WERI-Rb-1 (cell line): ENCODE measurements around the gene CDH23.

Experiments
- DNase-seq: peaks from one replicate; pipeline ENCODE4 v3.0.0-alpha.2; 2020
- H3K27ac ChIP-seq: fragments of 250-450 bp; sonication (Bioruptor Pico); 2 replicates; pipeline ENCODE4 v1.5.1; 2020; ENCODE audit warnings: mild to moderate bottlenecking, moderate library complexity
- H3K27me3 ChIP-seq: fragments of 250-450 bp; sonication (Bioruptor Pico); 2 replicates; pipeline ENCODE4 v1.5.1; 2021; ENCODE audit warnings: mild to moderate bottlenecking, low read depth, moderate library complexity; ENCODE audit not compliant: insufficient read depth, severe bottlenecking
- H3K36me3 ChIP-seq: fragments of 250-450 bp; sonication (Bioruptor Pico); 2 replicates; pipeline ENCODE4 v1.5.1; 2020; ENCODE audit warnings: mild to moderate bottlenecking, moderate library complexity
- H3K4me3 ChIP-seq: 2 replicates; pipeline ENCODE4 v1.5.1; 2011; ENCODE audit warnings: low read depth, mild to moderate bottlenecking, control low read depth, low read length
- H3K9me3 ChIP-seq: fragments of 250-450 bp; sonication (Bioruptor Pico); 2 replicates; pipeline ENCODE4 v1.5.1; 2021; ENCODE audit warnings: mild to moderate bottlenecking, moderate library complexity; ENCODE audit not compliant: severe bottlenecking
- CTCF ChIP-seq: IDR thresholded peaks from 2 replicates; pipeline ENCODE4 v1.5.1; 2011; ENCODE audit warnings: low read depth, mild to moderate bottlenecking, control low read depth, inconsistent platforms, low read length

The CDH23 gene

DNA sequence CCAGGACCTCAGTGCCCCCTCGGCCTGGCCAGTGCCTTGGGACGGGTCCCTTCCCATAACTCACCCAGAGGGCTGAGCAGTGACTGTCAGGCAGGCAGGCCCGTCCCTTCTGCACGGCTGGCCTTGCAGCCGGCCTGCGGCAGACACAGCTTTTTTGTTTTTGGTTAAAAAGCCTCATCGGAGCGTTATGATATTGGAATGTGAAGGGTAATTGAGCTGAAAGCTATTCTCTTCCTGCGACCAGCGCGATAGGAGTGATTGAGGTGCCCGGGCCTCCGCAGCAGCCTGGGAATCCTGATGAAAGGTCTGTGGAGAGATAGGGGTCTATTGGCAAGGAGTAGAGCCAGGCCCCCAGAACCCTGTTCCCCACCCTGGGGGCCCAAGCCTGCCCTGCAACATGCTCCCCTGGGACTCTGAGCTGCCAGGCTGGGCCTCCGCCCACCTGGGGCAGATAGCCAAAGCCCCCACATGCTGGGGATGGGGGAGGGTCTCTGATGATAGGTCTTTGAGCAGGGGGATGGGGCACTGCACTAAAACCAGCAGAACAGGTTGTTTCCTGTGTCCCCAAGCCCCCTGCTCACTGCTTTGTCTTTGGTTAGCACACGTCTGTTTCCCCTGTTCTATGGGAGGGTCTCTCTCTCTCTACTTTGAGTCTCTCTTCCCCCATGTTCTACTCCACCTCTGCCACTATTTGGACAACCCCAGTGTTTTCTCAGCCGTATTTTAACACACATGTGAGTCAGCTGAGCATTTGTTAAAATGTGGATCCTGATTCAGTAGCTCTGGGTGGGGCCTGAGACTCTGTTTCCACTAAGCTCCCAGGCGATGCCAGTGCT lies 131.9 kb downstream of the CDH23 start:
- Histone ChIP-seq H3K36me3 (peaks cover 48% of the 10 kb centered on the region), H3K9me3 (no peaks in the 10 kb centered on the region), H3K27ac (peak overlapping the region; percentile 89), H3K4me3 (no peak overlapping the region), H3K27me3 (no peaks in the 10 kb centered on the region)
- no peak for TF ChIP-seq CTCF
- DNase-seq, result no peak

DNA sequence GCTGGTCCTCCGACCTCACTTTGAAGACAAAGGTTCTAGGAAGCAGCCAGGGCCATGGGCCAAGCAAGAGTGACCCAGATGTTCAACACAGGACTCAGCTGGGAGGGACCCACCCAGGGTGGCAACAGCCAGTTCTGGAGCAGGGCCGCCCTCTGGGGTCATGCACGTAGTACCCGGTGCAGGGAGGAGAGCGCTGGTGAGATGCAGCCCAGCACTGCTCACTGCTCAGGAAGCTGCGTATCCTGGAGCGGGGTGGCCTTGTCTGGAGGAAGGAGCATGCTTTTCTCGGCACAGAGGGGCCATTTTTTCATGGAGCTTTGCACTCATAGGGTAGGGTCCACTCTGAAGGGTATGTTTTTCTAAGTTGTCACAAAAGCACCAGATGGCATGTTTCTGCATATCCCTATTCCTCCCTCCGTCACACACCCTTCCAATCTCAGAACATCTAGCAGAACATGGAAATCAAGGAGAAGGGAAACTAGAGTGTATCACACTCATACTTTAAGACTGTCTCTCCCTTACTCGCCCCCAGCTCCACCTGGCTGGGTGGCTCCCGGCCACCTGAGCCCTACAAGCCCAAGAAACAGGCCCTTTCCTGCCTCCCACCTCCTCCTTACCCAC lies 132.6 kb downstream of the CDH23 start:
- DNase-seq, result no peak

GRCh38 chr10:71530781-71531180 lies 134.1 kb downstream of the CDH23 start:
- Histone ChIP-seq H3K27ac (peak overlapping the region; percentile 89), H3K36me3 (peaks cover 53% of the 10 kb centered on the region), H3K27me3 (no peaks in the 10 kb centered on the region), H3K4me3 (no peak overlapping the region), H3K9me3 (no peaks in the 10 kb centered on the region)
- no peak for TF ChIP-seq CTCF
- no peak for DNase-seq

More for the DNA sequence above, 132.6 kb downstream of the CDH23 start:
- Histone ChIP-seq H3K27ac (peak overlapping the region; percentile 89), H3K27me3 (no peaks in the 10 kb centered on the region), H3K4me3 (no peak overlapping the region), H3K36me3 (peaks cover 43% of the 10 kb centered on the region), H3K9me3 (no peaks in the 10 kb centered on the region)
- TF ChIP-seq CTCF, result no peak

DNA sequence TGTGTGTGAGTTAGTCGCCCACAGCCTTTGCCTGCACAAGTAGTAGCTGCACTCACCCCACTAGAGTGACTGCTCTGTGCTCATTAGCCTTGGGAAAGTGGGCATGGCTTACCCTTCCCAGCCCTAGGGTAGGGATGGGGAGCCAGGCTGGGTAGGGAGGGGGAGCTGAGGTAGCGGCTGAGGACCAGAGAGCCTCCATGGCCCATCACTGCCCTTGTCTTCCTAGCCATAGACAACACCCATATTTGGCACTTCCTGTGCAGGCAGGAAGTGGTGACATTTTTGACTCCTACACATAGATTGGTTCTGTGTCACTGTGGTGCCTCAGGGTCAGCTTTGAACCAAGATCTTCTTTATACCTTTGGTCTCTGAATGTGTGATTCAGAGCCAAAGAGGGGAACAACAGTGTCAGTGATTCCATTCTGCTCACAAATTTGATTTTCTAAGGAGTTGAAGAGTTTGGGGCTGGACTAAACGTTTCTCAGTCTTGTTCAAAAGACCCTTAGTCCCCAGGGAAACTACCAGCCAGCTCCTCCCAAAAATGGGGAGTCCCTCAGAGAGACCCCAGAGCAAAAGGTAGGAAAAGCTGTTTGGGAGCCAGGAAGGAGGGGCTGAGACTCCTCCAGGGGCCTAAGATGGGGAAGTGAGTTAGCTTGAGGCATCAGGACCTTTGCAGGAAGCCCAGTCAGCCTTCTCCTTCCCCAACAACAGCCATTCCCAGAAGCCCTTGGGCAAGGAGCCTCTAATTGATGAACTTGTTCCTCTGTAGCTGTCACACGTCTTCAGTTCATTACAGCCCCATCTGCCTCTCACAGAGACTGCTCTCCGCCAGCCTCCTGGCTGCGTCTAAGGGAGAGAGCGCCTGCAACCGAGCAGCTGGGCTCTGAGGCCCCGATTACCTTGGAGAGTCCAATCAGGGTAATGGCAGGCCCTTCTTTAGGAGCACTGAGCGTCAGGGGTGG lies 135.0 kb downstream of the CDH23 start:
- Histone ChIP-seq H3K9me3 (no peaks in the 10 kb centered on the region), H3K27ac (peak overlapping the region; percentile 89), H3K36me3 (peaks cover 61% of the 10 kb centered on the region), H3K4me3 (no peak overlapping the region), H3K27me3 (no peaks in the 10 kb centered on the region)
- 0 out of 2 replicates have a peak, but pooled peaks have one; percentile 10 for TF ChIP-seq CTCF
- peak; percentile 93 for DNase-seq

- Histone ChIP-seq H3K36me3 (peaks cover 69% of the 10 kb centered on the region), H3K27ac (peak overlapping the region; percentile 67), H3K9me3 (no peaks in the 10 kb centered on the region), H3K27me3 (no peaks in the 10 kb centered on the region), H3K4me3 (no peak overlapping the region)
- DNase-seq, result no peak
- TF ChIP-seq CTCF, result no peak
These were observed 136.2 kb downstream of the CDH23 start for GRCh38 chr10:71532878-71533277.
